Measurements from ENCODE around the gene PTPRM.

PTPRM gene

DNA sequence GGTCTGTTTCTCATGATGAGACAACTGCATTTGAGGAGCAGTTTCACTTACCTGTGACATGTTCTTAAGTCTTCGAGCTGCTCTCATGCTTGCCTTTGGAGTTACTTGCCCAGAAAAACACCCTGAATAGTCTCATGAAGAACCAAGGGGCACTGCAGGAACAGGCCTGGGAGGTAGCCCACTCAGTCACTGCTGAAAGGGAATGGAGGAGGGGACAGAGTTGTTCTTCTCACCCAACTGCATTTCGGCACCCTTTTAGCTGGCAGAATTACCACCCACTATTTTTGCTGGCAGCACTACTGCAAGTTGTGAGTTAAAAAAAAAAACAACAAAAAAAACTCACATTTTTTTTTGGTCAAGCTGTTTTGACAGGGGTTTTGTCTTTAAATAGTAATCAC lies 181.9 kb downstream of the PTPRM start:
- TF ChIP-seq, protein P1, sequence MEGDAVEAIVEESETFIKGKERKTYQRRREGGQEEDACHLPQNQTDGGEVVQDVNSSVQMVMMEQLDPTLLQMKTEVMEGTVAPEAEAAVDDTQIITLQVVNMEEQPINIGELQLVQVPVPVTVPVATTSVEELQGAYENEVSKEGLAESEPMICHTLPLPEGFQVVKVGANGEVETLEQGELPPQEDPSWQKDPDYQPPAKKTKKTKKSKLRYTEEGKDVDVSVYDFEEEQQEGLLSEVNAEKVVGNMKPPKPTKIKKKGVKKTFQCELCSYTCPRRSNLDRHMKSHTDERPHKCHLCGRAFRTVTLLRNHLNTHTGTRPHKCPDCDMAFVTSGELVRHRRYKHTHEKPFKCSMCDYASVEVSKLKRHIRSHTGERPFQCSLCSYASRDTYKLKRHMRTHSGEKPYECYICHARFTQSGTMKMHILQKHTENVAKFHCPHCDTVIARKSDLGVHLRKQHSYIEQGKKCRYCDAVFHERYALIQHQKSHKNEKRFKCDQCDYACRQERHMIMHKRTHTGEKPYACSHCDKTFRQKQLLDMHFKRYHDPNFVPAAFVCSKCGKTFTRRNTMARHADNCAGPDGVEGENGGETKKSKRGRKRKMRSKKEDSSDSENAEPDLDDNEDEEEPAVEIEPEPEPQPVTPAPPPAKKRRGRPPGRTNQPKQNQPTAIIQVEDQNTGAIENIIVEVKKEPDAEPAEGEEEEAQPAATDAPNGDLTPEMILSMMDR (IDR thresholded peaks at IDR 0.05) = no peak
- Histone ChIP-seq H3K4me3 (ENCODE audit: low read depth in 1 of 2, low read length in 1 of 2) (no peak overlapping the region), H3K9me3 (no peaks in the 10 kb centered on the region), H3K27ac (no peak overlapping the region), H3K27me3 (no peaks in the 10 kb centered on the region), H3K36me3 (no peaks in the 10 kb centered on the region), H3K4me1 (ENCODE audit: control insufficient read depth in 1 of 2, insufficient read depth in 1 of 2, low read depth in 1 of 2, low read length in 1 of 2) (no peaks in the 10 kb centered on the region)

DNA sequence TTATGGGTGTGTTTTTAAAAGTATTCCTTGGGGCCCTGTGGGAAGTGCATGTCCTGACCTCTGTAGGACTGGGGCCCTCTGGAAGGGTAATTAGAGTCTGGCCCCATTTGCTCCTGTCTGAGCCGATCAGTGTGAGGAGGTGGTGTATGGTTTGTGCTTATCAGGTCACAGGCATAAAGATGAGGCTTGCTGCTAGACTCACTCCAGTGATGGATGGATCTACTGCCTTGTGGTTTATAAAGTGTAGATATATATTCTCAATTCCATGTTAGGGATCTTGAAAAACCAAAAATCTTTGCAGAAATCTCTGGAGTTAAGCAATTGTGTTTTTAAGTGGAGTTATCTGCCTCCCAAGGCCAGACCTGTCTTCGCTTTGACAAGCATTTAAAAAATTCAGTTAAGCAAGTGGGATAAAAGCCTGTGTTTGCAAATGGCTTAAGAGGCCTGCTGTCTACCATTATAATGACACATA lies 182.4 kb downstream of the PTPRM start:
- H3K4me1 ChIP-seq (ENCODE audit: control insufficient read depth in 1 of 2, insufficient read depth in 1 of 2, low read depth in 1 of 2, low read length in 1 of 2) = no peaks in the 10 kb centered on the region
- H3K9me3 ChIP-seq = no peaks in the 10 kb centered on the region
- H3K36me3 ChIP-seq = no peaks in the 10 kb centered on the region
- no peaks in the 10 kb centered on the region for H3K27me3 ChIP-seq
- no peak overlapping the region for H3K4me3 ChIP-seq (ENCODE audit: low read depth in 1 of 2, low read length in 1 of 2)
- TF ChIP-seq, protein P1 (IDR thresholded peaks at IDR 0.05) = no peak
- no peak overlapping the region for H3K27ac ChIP-seq

DNA sequence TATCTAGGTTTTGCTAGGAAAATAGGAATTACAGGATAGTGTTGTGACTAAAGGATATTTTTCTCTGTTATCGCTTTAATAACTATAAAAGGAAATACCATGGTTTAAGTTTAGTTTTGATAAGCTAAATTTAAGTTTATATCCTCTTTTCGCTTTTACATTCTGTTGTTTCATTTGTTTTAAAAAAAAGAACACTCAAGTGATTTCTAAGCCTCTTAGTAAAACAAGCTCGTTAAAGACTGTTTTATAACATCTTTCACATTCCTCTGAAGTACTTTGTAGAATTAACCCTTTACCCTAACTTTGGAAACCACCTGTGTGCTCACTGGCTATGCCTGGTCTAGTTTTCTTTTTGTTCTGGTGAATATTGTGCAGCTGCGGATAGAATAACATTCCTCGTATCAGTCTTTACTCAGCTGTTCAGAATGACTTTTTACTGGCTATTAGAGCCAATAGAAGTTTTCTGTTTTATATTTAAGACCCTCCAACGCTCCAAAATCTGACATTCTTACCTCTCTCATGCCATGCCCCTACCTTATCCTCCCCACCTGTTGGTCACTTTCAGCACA lies 183.1 kb downstream of the PTPRM start:
- TF ChIP-seq, protein P1 (IDR thresholded peaks at IDR 0.05) = no peak
- Histone ChIP-seq H3K27ac (no peak overlapping the region), H3K27me3 (no peaks in the 10 kb centered on the region), H3K4me1 (ENCODE audit: control insufficient read depth in 1 of 2, insufficient read depth in 1 of 2, low read depth in 1 of 2, low read length in 1 of 2) (no peaks in the 10 kb centered on the region), H3K36me3 (no peaks in the 10 kb centered on the region), H3K9me3 (no peaks in the 10 kb centered on the region), H3K4me3 (ENCODE audit: low read depth in 1 of 2, low read length in 1 of 2) (no peak overlapping the region)

DNA sequence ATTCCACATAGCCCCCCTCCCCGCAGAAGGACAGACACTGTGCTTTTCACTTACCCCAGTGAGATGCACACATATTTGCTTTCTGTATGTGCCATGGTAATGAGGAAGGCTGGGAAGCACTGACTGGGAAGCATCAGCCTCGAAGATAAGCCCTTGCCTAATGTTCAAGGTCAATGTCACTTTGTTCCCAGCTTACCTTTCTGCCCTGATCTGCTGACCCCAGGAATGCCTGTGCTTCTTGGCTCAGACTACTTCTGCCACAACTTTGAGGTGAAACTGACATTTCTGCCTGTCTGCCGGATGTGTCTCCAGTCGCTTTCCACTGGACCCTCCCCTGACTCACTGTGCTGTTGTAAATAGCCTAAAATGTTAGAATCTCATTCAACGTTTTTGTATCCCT lies 183.8 kb downstream of the PTPRM start:
- Histone ChIP-seq H3K36me3 (no peaks in the 10 kb centered on the region), H3K9me3 (no peaks in the 10 kb centered on the region), H3K4me1 (ENCODE audit: control insufficient read depth in 1 of 2, insufficient read depth in 1 of 2, low read depth in 1 of 2, low read length in 1 of 2) (no peaks in the 10 kb centered on the region), H3K4me3 (ENCODE audit: low read depth in 1 of 2, low read length in 1 of 2) (no peak overlapping the region), H3K27ac (no peak overlapping the region), H3K27me3 (no peaks in the 10 kb centered on the region)
- TF ChIP-seq, protein P1 (IDR thresholded peaks at IDR 0.05) = no peak

DNA sequence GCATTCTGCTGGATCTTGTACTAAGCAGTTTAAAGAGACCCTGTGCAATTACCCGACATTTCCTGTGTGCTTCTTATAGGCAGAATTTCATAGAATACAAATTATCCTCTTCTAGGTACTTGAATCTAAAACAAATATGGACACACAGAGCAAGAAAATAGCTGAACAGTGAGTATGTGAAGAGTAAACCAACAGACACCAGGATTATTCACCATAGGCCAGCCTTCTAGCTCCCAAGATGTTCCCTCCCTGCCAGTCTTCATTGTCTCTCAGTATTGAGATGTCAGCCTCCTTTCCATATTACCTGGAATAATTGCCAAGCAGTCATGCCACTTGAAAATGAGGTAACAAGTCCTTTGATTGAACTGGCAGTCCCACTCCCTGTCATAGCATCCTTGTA lies 187.1 kb downstream of the PTPRM start:
- Histone ChIP-seq H3K27me3 (no peaks in the 10 kb centered on the region), H3K4me1 (ENCODE audit: control insufficient read depth in 1 of 2, insufficient read depth in 1 of 2, low read depth in 1 of 2, low read length in 1 of 2) (no peaks in the 10 kb centered on the region), H3K36me3 (no peaks in the 10 kb centered on the region), H3K4me3 (ENCODE audit: low read depth in 1 of 2, low read length in 1 of 2) (no peak overlapping the region), H3K27ac (no peak overlapping the region), H3K9me3 (no peaks in the 10 kb centered on the region)
- TF ChIP-seq, protein P1 (IDR thresholded peaks at IDR 0.05) = no peak

Data from neutrophil (primary cell).